Measurements from ENCODE around the gene INTS6.

DNA sequence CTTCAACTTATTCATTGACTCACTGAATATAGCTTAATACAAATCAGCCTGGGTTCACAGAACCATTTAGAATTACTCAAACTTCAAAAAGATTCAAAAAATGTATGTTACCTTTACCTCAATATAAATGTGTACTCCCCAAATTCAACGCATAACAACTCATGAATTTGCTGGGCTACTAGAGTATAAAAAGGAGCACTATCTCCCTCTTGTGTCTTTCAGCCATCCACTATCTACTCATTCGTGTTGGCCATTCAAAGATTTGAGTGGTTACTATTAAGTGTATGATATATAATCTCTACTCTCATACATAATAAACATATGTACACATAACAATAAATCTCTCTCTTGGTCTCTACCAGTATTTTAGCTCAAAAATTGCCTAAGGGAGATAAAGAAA lies 20.3 kb downstream of the INTS6 start:
- TF ChIP-seq, protein P1, sequence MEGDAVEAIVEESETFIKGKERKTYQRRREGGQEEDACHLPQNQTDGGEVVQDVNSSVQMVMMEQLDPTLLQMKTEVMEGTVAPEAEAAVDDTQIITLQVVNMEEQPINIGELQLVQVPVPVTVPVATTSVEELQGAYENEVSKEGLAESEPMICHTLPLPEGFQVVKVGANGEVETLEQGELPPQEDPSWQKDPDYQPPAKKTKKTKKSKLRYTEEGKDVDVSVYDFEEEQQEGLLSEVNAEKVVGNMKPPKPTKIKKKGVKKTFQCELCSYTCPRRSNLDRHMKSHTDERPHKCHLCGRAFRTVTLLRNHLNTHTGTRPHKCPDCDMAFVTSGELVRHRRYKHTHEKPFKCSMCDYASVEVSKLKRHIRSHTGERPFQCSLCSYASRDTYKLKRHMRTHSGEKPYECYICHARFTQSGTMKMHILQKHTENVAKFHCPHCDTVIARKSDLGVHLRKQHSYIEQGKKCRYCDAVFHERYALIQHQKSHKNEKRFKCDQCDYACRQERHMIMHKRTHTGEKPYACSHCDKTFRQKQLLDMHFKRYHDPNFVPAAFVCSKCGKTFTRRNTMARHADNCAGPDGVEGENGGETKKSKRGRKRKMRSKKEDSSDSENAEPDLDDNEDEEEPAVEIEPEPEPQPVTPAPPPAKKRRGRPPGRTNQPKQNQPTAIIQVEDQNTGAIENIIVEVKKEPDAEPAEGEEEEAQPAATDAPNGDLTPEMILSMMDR (conservative IDR thresholded peaks at IDR 0.05) = no peak
- TF ChIP-seq EZH2 (IDR thresholded peaks at IDR 0.05; ENCODE audit: low read depth) = no peak
